Prostate gland (tissue), 2 donors: ENCODE measurements around the gene ERICH6.
"Not testable (repeated sequence)": the region's sequence is repeated elsewhere in the genome, so short reads cannot be mapped to it uniquely, and the experiment has no call there.

ENCODE experiments used
- CTCF ChIP-seq, 4 experiments: fragments of 200-600 bp in 2 of 4; fragments of 450-650 bp in 2 of 4; sonication (generic) in 2 of 4; IDR thresholded peaks; 1 replicate in 3 of 4; 2 replicates in 1 of 4; pipeline ENCODE4 v1.5.1; 2016 to 2019; ENCODE audit warnings: antibody characterized with exemption in 4 of 4, mild to moderate bottlenecking in 2 of 4, moderate library complexity in 2 of 4
- POLR2A ChIP-seq: fragments of 450-650 bp; IDR thresholded peaks from one replicate; pipeline ENCODE4 v1.6.1; 2016; ENCODE audit warnings: antibody characterized with exemption, mild to moderate bottlenecking
- POLR2AphosphoS5 ChIP-seq: sonication (generic); formaldehyde crosslinking; IDR thresholded peaks from one replicate; pipeline ENCODE4 v1.6.1; 2017; ENCODE audit warnings: antibody characterized with exemption

- TF ChIP-seq CTCF (IDR thresholded peaks at IDR 0.05); POLR2A; POLR2AphosphoS5: not testable (repeated sequence)
These were observed 80.8 kb downstream of the ERICH6 start for GRCh38 chr3:150622955-150623354.
